Kidney (tissue), 14 donors: ENCODE results near the gene IDI1. TPM values are rescaled to one million over a fixed set of nuclear protein-coding genes. Genes with fewer than 3 reads are reported as not detected.
A peak's percentile ranks its signal among the peaks of the same experiment; 100 is the strongest.

ENCODE experiments used
- DNase-seq, 5 donors: peaks; one replicate each; pipeline ENCODE4 v3.0.0-alpha.2; 2013 to 2020
- FAIRE-seq: peaks from 2 replicates; lab custom pipeline; 2012; peaks lifted over from hg19 to GRCh38; lab: Jason Lieb, UNC
- H3K27ac ChIP-seq, 2 donors: one replicate each; pipeline ENCODE4 v1.7.0; 2013; ENCODE audit warnings: low read depth in 2 of 2, low read length in 2 of 2, inconsistent platforms in 1 of 2
- H3K27me3 ChIP-seq: one replicate; pipeline ENCODE4 v1.7.1; 2013; ENCODE audit warnings: low read length, inconsistent platforms; ENCODE audit not compliant: control insufficient read depth, insufficient read depth
- H3K36me3 ChIP-seq, 3 donors: one replicate each; pipeline versions ENCODE4 v1.7.0 to v1.7.1; 2013; ENCODE audit warnings: low read length in 3 of 3, control low read depth in 1 of 3, inconsistent platforms in 1 of 3; ENCODE audit not compliant: insufficient read depth in 3 of 3, control insufficient read depth in 2 of 3
- H3K4me1 ChIP-seq, 3 donors: one replicate each; pipeline versions ENCODE4 v1.7.0 to v1.7.1; 2013; ENCODE audit warnings: low read length in 3 of 3, inconsistent platforms in 1 of 3, low read depth in 1 of 3; ENCODE audit not compliant: control insufficient read depth in 2 of 3, insufficient read depth in 2 of 3
- H3K4me3 ChIP-seq, 3 donors: one replicate each; pipeline versions ENCODE4 v1.7.0 to v1.8.1; 2013; ENCODE audit warnings: low read length in 3 of 3, control low read depth in 1 of 3, inconsistent platforms in 1 of 3
- H3K9ac ChIP-seq, 3 donors: one replicate each; pipeline versions ENCODE4 v1.7.0 to v1.7.1; 2013; ENCODE audit warnings: low read length in 3 of 3, control low read depth in 1 of 3, inconsistent platforms in 1 of 3
- H3K9me3 ChIP-seq, 3 donors: one replicate each; pipeline versions ENCODE4 v1.7.0 to v1.7.1; 2013; ENCODE audit warnings: low read length in 3 of 3, control low read depth in 1 of 3, inconsistent platforms in 1 of 3; ENCODE audit not compliant: control insufficient read depth in 2 of 3, insufficient read depth in 1 of 3
- CTCF ChIP-seq: IDR thresholded peaks from 3 replicates; pipeline ENCODE4 v1.5.1; 2012; ENCODE audit warnings: mild to moderate bottlenecking, moderate library complexity, borderline replicate concordance; ENCODE audit not compliant: insufficient read depth; ENCODE audit errors: extremely low read depth
- intact Hi-C: fragments of 100-400 bp; cut with DNase I; formaldehyde crosslinking; loops from one replicate; pipeline ENCODE4 v1.11.1; 2022
- polyA plus RNA-seq: library from polyadenylated mRNA; stranded (reverse); fragments of 350-450 nt; fragmentation: Illumina TruSeq; extraction: RNeasy Lipid Tissue Mini Kit (QIAGEN cat#74804); gene quantifications from one replicate; pipeline ENCODE4 v1.2.3, GENCODE V29; 2014; ENCODE audit warnings: low read depth, low replicate concordance; ENCODE audit not compliant: insufficient read depth
- total RNA-seq: library from RNA; stranded (reverse); fragmentation: NEBNext Ultra II Directional; extraction: Animal tissue kit (Norgen Biotek cat#: 25700); gene quantifications from one replicate; pipeline ENCODE4 v1.2.1, GENCODE V29; 2021
- donor health status: control.
- donor health status: control.
- donor health status: control.
- donor health status: control.
- donor health status: control.
- donor health status: DM: yes; HTN: yes; CAD: no.
- donor health status: Normal renal cell carcinoma (clear cell type).

Gene IDI1
- total and polyA plus RNA-seq, 2 donors from 2014 or later, result 27.5 to 59.7 TPM

GRCh38 chr10:1064964-1065247 is 16.0 kb upstream of the IDI1 start:
- Histone ChIP-seq H3K36me3 (peaks cover 0 to 3% (median 0%) of the 10 kb centered on the region in 3 donors), H3K9ac (no peak overlapping the region), H3K4me1 (peaks cover 0 to 3% (median 2%) of the 10 kb centered on the region in 3 donors), H3K4me3 (no peak overlapping the region), H3K27me3 (no peaks in the 10 kb centered on the region), H3K27ac (no peak overlapping the region), H3K9me3 (no peaks in the 10 kb centered on the region)
- FAIRE-seq, result no peak
- intact Hi-C loops, result no loop called here
- no peak for TF ChIP-seq CTCF
- DNase-seq, result no peak

GRCh38 chr10:1063232-1063865 is 14.4 kb upstream of the IDI1 start:
- Histone ChIP-seq H3K4me3 (no peak overlapping the region), H3K27ac (peak overlapping the region in 1 of 2 donors; percentile 20), H3K4me1 (peaks cover 0 to 3% (median 2%) of the 10 kb centered on the region in 3 donors), H3K9me3 (no peaks in the 10 kb centered on the region), H3K27me3 (no peaks in the 10 kb centered on the region), H3K36me3 (peaks cover 0 to 3% (median 0%) of the 10 kb centered on the region in 3 donors), H3K9ac (no peak overlapping the region)
- TF ChIP-seq CTCF, result no peak
- no peak for FAIRE-seq
- intact Hi-C loops, result no loop called here
- no peak for DNase-seq

GRCh38 chr10:1061930-1062774 is 13.2 kb upstream of the IDI1 start:
- no peak for DNase-seq
- no peak overlapping the region for H3K9ac ChIP-seq
- H3K27ac ChIP-seq, result no peak overlapping the region
- intact Hi-C loops, result no loop called here
- no peaks in the 10 kb centered on the region for H3K27me3 ChIP-seq
- no peak for TF ChIP-seq CTCF
- H3K4me3 ChIP-seq, result no peak overlapping the region
- H3K9me3 ChIP-seq, result no peaks in the 10 kb centered on the region
- peaks cover 0 to 11% (median 3%) of the 10 kb centered on the region in 3 donors for H3K4me1 ChIP-seq
- no peak for FAIRE-seq
- peaks cover 0 to 3% (median 0%) of the 10 kb centered on the region in 3 donors for H3K36me3 ChIP-seq
